Peyer's patch (tissue), 4 donors: ENCODE measurements around the gene WSB1. TPM values are rescaled to one million over a fixed set of nuclear protein-coding genes. Genes with fewer than 3 reads are reported as not detected.

Source experiments
- DNase-seq, 3 donors: peaks; one replicate each; pipeline ENCODE4 v3.0.0-alpha.2; 2017 to 2019
- H3K27ac ChIP-seq, 4 donors: fragments of 200-600 bp; sonication (generic); one replicate each; pipeline ENCODE4 v1.5.1; 2016 to 2019
- H3K27me3 ChIP-seq, 2 donors: fragments of 200-600 bp; sonication (generic); one replicate each; pipeline ENCODE4 v1.5.1; 2019
- H3K36me3 ChIP-seq, 3 donors: fragments of 200-600 bp; sonication (generic); one replicate each; pipeline ENCODE4 v1.5.1; 2016 to 2019
- H3K4me1 ChIP-seq, 4 donors: fragments of 200-600 bp; sonication (generic); one replicate each; pipeline ENCODE4 v1.5.1; 2016 to 2019
- H3K4me3 ChIP-seq, 4 donors: fragments of 200-600 bp; sonication (generic); 1 replicate in 3 of 4; 2 replicates in 1 of 4; pipeline ENCODE4 v1.5.1; 2016 to 2019; ENCODE audit warnings: mild to moderate bottlenecking in 1 of 4
- H3K9me3 ChIP-seq, 4 donors: fragments of 200-600 bp; sonication (generic); one replicate each; pipeline ENCODE4 v1.5.1; 2016 to 2019; ENCODE audit warnings: mild to moderate bottlenecking in 1 of 4
- POLR2A ChIP-seq, 2 donors: fragments of 450-650 bp; IDR thresholded peaks; one replicate each; pipeline ENCODE4 v1.5.1; 2017; ENCODE audit warnings: antibody characterized with exemption in 2 of 2, mild to moderate bottlenecking in 2 of 2, moderate library complexity in 2 of 2
- total RNA-seq, 4 donors: library from RNA; depleted of rRNA; stranded (reverse); fragments of >200 nt; gene quantifications; one replicate each; pipeline ENCODE4 v1.1.0, GENCODE V29; 2016
- TF ChIP-seq, protein P1 (sequence below), 6 experiments: fragments of 450-650 bp in 4 of 6; fragments of 200-600 bp in 2 of 6; sonication (generic) in 1 of 6; IDR thresholded peaks; one replicate each; pipeline ENCODE4 v1.5.1; 2017 to 2019; ENCODE audit warnings: antibody characterized with exemption in 6 of 6, mild to moderate bottlenecking in 3 of 6, moderate library complexity in 1 of 6

WSB1 gene
- total RNA-seq, 4 donors from 2014 or later, result 61.5 to 208 (median 112) TPM

DNA sequence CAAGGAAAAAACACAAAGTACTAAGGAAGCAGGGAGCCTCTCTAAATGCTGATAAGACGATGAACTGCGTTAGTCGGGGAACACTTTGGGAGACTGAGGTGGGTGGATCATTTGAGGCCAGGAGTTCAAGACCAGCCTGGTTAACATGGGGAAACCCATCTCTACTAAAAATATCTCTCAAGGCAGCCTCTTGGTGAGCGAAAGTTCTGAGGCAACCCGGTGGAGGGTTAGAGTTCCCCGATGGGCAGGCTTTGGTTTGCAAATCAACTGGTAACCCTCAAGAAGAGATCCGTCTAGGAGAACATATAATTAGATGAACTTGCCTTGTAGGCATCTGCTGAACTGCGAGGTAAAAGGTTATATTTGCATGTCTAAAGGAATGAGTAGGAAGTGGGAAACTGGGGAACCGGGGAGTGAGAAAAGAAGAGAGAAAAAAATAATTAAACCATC is 44.6 kb downstream of the WSB1 start:
- Histone ChIP-seq H3K4me1 (peaks cover 0 to 7% (median 0%) of the 10 kb centered on the region in 4 donors), H3K27ac (peak overlapping the region in 1 of 4 donors; percentile 18), H3K4me3 (no peak overlapping the region), H3K27me3 (no peaks in the 10 kb centered on the region), H3K9me3 (no peaks in the 10 kb centered on the region), H3K36me3 (no peaks in the 10 kb centered on the region)
- TF ChIP-seq, protein P1, sequence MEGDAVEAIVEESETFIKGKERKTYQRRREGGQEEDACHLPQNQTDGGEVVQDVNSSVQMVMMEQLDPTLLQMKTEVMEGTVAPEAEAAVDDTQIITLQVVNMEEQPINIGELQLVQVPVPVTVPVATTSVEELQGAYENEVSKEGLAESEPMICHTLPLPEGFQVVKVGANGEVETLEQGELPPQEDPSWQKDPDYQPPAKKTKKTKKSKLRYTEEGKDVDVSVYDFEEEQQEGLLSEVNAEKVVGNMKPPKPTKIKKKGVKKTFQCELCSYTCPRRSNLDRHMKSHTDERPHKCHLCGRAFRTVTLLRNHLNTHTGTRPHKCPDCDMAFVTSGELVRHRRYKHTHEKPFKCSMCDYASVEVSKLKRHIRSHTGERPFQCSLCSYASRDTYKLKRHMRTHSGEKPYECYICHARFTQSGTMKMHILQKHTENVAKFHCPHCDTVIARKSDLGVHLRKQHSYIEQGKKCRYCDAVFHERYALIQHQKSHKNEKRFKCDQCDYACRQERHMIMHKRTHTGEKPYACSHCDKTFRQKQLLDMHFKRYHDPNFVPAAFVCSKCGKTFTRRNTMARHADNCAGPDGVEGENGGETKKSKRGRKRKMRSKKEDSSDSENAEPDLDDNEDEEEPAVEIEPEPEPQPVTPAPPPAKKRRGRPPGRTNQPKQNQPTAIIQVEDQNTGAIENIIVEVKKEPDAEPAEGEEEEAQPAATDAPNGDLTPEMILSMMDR (IDR thresholded peaks at IDR 0.05), result no peak
- no peak for TF ChIP-seq POLR2A (IDR thresholded peaks at IDR 0.05)
- no peak for DNase-seq

DNA sequence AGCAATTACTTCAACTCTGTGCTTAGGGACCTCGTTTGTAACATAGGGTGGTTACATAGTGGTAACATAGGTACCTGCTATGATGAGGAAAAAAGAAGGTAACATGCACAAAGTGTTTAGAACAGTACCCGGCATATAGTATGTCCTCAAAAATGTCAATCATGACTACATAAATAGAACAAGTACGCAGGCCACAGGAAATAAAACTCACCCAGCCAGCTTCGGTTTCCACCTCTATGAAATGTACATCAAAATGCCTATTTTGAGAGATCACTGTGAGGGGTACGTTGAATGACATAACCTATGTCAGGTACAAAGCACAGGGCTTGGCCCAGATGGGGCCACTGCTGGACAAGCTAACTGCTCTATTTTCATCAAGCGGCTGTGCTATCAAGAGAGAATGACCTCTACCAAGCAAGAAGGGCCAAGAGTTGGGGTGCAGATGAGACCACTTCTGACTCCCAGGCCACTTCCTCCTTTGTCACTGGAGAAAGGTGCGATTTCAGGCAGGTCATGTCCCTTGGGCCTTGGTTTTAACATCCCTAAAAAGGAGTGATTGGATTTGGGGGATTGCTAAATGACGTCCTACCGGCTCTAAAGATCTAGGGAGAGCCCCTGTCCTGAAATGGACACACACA is 45.4 kb downstream of the WSB1 start:
- Histone ChIP-seq H3K4me1 (no peaks in the 10 kb centered on the region), H3K27ac (peak overlapping the region in 1 of 4 donors; percentile 18), H3K36me3 (no peaks in the 10 kb centered on the region), H3K9me3 (no peaks in the 10 kb centered on the region), H3K4me3 (no peak overlapping the region), H3K27me3 (no peaks in the 10 kb centered on the region)
- no peak for DNase-seq
- no peak for TF ChIP-seq POLR2A (IDR thresholded peaks at IDR 0.05)
- TF ChIP-seq, protein P1 (IDR thresholded peaks at IDR 0.05), result no peak

DNA sequence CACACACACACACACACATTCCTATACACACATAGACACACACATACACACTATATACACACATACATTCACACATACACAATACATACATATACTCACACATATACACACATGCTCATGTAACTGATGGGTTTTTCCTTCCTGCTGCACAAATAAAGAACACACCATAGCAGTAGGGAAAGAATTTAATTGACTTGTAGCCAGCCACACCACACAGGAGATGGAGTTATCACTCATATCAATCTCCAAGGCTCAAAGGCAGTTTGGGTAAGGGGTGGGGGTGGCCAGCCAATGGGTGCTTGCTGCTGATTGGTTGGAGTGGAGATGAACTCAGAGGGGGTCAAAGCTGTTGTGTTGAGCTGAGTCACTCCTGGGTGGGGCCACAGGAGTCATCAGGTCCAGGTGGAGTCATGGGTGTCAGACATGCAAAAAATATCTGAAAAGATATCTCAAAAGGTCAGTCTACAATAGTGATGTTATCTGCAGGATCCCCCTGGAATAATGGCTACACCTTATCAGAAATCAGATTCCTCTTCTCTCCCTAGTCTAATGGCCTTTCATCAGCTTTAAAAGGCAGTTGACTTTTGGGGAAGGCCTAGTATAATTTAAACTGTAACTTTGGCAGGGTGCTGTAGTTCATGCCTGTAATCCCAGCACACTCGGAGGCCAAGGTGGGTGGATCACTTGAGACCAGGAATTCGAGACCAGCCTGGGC is 46.1 kb downstream of the WSB1 start:
- Histone ChIP-seq H3K4me1 (no peaks in the 10 kb centered on the region), H3K27me3 (no peaks in the 10 kb centered on the region), H3K36me3 (no peaks in the 10 kb centered on the region), H3K4me3 (no peak overlapping the region), H3K27ac (peak overlapping the region in 1 of 4 donors; percentile 18), H3K9me3 (no peaks in the 10 kb centered on the region)
- DNase-seq, result no peak
- no peak for TF ChIP-seq POLR2A (IDR thresholded peaks at IDR 0.05)

DNA sequence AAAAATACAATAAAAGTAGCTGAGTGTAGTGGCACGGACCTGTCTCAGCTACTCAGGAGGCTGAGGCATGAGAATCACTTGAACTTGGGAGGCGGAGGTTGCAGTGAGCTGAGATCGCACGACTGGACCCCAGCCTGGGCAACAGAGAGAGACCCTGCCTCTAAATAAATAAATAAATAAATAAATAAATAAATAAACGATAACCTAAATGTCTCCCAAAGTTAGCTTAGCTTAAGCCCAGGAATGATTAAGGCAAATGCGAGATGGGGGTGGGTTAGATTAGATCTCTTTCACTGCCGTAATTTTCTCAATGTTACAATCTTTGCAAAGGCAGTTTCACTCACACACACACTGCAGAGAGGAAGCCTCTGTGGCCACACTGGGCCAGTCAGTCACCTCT is 46.7 kb downstream of the WSB1 start:
- H3K9me3 ChIP-seq, result no peaks in the 10 kb centered on the region
- no peak overlapping the region for H3K27ac ChIP-seq
- TF ChIP-seq, protein P1 (IDR thresholded peaks at IDR 0.05), result no peak
- no peak for TF ChIP-seq POLR2A (IDR thresholded peaks at IDR 0.05)

DNA sequence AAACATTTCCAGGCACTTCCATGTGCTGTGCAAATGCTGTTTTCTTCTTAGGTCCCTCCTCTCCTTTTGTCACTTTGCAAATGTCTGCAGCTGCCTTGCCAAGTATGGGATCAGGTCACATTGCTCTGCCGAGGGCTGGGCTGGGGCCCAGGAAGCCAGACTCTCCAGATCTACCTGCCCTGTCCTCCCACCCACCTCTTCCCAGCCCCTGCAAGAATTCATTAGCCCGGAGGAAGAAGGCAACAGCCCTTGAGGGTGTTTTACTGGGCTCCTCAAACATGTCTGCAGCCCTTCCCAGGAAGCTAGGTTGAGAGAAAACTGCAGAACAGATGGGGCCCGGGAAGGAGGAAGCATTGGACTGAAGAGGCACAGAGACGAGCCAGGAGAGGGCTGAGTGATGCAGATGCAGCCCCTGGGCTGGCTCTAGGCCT is 47.1 kb downstream of the WSB1 start:
- TF ChIP-seq POLR2A (IDR thresholded peaks at IDR 0.05), result no peak
- TF ChIP-seq, protein P1 (IDR thresholded peaks at IDR 0.05), result no peak
- H3K27ac ChIP-seq, result no peak overlapping the region
- no peaks in the 10 kb centered on the region for H3K9me3 ChIP-seq
- DNase-seq, result no peak
- no peak overlapping the region for H3K4me3 ChIP-seq
- H3K4me1 ChIP-seq, result no peaks in the 10 kb centered on the region
- H3K36me3 ChIP-seq, result no peaks in the 10 kb centered on the region
- H3K27me3 ChIP-seq, result no peaks in the 10 kb centered on the region

More for the DNA sequence above, 46.7 kb downstream of the WSB1 start:
- H3K4me3 ChIP-seq, result no peak overlapping the region
- DNase-seq, result no peak
- no peaks in the 10 kb centered on the region for H3K36me3 ChIP-seq
- no peaks in the 10 kb centered on the region for H3K4me1 ChIP-seq
- H3K27me3 ChIP-seq, result no peaks in the 10 kb centered on the region

DNA sequence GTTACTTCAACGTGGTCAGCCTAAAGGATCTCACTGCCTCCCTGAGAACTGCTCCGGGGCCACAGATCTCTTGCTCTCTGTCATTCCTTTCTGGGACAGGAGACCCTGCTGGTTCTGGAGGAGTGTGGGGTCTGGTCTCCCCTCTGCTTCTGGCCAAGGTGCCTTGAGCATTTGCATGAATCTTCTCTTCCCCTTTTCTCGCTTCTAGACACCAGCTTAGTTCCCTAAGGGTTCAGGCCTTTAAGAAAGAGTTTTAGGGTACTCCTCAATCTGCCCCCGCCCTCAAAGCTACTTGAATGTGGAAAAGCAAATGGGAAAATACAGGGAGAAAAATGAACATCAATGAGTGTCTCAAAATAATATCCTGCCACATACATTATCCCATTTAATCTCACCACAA is 48.1 kb downstream of the WSB1 start:
- TF ChIP-seq, protein P1 (IDR thresholded peaks at IDR 0.05), result no peak
- no peak for TF ChIP-seq POLR2A (IDR thresholded peaks at IDR 0.05)
- Histone ChIP-seq H3K9me3 (no peaks in the 10 kb centered on the region), H3K4me1 (no peaks in the 10 kb centered on the region), H3K4me3 (no peak overlapping the region), H3K27ac (no peak overlapping the region), H3K36me3 (no peaks in the 10 kb centered on the region), H3K27me3 (no peaks in the 10 kb centered on the region)
- no peak for DNase-seq
